Activated CD8-positive, alpha-beta memory T cell treated with anti-CD3 and anti-CD28 coated beads for 48 hours (primary cell): ENCODE data around the gene FAM117B.

Experiments
- DNase-seq, 3 experiments: peaks; one replicate each; pipeline ENCODE4 v3.0.0-alpha.2; 2020; ENCODE audit warnings: low read depth in 2 of 3, low spot score in 2 of 3

The FAM117B gene

DNA sequence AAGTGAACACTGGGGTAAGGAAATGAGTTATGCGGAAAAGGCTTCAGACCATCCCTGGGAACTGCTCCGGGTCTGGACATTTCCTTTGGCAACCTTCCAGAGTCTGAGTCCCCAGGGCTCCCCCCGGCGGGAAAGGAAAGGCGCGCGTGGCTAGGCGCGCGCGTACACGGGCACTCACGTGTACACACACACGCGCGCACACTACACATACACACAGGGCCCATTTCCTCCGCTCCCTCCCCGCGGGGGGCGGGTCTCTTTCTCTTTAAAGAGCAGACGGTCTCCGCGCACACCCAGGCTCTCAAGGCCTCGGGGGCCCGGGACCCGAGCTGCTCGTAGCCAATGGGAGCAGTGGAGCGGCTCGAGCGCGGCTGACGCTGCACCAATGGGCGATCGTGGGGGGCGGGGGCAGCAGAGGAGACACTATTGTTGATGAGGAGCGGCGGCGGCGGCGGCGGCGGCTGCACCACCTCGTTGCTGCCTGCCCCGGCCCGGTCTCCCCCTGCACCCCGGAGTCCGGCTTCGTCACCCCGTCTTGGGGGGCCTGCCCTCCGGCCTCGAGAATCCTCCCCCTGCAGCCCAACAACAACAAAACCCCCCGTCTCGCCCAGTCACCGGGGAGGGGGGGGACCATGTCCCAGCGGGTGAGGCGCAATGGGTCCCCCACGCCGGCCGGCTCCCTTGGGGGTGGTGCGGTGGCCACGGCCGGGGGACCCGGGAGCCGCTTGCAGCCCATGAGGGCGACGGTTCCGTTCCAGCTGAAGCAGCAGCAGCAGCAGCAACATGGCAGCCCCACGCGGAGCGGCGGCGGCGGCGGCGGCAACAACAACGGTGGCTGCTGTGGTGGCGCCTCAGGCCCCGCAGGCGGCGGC, at the start of gene FAM117B:
Gene FAM117B (plus strand): TSS at position 414 of the 872 bp plus-strand sequence. CDS start 219 bp downstream, at position 633.
- DNase-seq = peak; percentile 89 to 94 (median 92)

DNA sequence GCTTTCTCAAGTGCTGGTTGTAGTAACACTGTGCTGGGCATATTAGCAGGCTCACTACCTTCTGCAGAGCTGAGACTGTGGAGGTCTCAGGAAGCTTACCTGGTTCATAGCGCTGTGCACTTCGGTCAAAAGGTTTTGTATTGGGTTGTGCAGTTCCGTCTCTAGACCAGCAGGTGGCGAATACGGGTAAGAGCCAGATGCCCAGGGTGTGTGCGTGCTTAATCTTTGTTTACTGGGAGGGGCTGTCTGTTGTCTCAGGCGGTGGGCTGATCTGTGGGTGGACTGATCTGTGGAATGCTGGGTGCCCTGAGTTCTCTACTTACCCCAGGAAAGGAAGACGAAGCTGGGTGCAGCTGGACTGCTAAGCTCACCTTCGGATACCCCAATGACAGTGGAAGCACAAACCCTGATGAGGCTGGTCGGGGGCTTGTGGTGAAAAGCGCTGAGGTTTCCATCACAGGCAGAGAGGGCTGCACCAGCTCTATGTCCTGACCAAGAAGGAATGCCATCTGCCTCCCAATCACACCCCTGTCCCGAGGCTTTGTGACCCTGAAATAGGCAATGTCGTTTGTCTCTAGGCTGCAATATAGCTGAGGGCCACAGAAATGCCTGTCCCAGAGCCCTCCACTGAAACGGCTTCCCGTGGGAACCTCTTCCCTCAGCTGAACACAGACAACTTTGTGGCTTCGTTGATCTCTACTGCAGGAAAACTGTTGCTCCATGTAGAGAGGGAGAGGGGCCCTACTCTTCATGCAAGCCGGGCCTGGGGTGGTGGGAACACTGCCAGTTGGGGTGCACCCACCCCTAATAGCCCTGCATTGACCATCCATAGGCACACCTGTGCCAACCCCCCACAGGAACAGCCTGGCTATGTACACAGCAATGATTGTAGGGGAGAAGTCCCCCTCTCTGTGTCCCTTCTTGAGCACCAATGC, 45.9 kb upstream of the FAM117B start:
- DNase-seq = peak in 2 of 3 experiments; percentile 10 to 27

DNA sequence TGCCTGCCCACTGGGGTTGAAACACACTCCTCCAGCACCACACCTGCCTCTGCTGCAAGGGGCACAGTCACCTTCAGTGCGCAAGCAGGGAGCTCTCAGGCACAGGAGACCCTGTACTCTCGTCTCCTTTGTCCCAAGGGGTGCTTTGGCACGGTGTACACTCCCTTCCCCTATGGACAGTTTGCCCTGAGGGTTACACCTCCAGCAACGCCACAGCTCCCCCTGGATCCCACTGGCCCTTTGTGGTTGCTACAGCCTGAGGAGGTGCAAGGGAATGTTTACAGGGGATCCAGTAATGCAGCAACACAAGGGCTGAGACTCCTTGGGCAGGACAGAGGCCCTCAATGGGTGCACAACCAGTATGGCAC, 45.2 kb upstream of the FAM117B start:
- DNase-seq = no peak

DNA sequence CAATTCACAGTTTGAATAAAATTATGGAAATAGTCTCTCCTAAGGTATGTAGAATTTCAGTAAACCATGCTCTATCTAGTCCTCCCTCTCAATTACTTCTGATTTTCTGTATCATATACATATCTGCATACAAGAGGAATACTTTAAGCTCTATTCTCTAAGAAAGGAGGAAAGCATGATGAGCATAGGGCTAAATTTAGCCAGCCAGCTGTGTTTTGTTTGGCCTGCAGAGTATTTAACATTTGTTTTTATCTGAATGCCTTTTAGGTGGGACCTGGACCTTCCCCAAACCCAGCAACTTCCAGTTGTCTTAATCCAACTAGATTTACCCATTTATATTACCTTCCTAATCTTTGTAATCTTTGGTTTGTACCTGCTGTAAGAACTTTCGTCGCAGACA, 42.2 kb upstream of the FAM117B start:
- no peak for DNase-seq

DNA sequence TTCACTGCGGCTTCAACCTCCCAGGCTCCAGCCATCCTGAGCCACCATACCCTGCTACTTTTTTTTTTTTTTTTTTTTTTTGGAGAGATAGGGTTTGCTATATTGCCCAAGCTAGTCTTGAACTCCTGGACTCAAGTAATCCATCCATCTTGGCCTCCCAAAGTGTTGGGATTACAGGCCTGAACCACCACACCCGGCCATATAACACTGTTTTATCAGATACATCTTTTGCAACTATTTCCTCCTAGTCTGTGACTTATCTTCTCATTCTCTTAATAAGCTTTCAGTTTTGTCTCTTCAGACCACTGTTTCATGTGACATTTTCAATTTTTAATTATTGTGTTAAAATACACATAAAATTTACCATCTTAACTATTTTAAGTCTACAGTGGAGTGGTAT, 35.7 kb upstream of the FAM117B start:
- no peak for DNase-seq

DNA sequence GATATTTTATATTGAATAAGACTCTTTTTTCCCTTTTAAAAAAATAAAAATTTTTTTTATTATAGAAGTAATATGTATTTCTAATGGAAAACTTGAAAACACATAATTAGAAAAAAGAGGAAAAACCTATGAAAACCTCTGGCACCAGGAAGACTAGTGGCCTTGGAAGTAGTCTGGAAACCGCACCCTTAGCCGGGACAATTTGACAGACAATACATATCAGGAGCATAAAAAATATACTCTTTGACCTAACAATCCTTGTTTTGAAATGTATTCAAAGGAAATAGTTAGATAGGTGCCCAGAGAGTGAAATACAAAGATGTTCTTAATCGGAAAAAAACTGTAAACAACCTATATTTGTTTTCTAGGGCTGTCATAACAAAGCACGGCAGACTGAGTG, 34.9 kb upstream of the FAM117B start:
- no peak for DNase-seq

DNA sequence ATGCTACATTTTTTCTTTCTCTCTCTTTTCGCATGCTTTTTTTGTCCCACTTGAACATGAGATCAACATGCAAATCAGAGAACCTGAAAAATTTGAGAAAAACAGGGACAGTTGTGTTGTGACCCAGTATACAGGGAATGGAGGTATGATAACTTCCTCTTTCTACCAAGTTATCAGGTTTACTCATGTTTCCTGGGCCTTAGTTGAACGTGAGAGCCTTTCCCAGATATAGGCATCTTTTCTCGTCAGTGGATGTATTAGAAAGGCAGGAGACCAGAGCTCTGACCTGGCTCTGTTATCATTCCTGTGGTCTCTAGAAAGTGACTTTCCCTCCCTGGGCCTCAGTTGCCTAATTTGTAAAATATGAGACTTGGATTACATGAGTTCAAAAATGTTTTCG, 30.1 kb upstream of the FAM117B start:
- DNase-seq = no peak

DNA sequence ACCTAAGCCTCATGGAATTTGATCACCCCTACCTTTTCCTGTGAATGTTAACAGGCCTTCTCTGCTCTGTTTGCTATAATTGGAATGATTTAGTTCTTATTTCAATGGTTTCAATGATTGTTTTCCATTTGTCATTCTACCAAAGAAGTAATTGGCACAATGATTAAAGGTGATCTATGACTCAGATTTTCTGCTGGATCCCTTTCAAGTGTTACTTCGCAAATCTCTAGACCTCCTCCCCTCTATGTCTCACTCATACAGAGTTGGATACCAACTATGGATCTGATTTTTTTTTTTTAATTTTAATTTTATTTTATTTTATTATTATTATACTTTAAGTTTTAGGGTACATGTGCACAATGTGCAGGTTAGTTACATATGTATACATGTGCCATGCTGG, 29.6 kb upstream of the FAM117B start:
- no peak for DNase-seq

DNA sequence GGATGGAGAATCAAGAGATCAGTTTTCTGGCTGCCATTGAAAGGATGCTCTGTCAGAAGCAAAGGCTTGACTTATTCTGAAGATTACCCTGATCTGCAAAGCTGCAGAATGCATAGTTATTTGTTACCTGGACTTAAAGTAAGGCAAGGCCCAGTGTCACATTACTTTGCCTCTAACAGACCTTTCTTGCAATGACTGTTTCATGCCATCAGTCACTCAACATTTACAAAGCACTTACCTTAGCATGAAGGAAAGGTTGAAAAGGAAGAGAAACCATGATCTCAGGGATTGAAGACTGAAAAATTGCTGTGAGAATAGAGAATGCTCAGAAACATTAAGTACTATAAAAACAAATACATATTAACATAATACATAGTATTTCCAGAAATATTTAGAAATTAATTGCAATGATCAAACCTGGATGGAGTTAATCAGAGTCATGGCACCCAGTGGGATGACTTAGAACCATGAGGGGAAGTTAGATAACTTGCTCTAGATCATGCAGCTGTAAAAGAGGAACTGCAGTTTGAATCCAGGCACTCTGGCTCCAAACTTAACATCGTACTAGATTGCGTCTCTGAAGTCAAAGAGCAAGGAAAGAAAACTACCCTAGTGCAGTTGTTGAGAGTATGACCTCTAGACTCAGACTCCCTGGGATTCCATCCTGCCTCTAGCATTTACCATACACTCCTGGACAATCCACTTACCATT, 26.5 kb upstream of the FAM117B start:
- DNase-seq = no peak

DNA sequence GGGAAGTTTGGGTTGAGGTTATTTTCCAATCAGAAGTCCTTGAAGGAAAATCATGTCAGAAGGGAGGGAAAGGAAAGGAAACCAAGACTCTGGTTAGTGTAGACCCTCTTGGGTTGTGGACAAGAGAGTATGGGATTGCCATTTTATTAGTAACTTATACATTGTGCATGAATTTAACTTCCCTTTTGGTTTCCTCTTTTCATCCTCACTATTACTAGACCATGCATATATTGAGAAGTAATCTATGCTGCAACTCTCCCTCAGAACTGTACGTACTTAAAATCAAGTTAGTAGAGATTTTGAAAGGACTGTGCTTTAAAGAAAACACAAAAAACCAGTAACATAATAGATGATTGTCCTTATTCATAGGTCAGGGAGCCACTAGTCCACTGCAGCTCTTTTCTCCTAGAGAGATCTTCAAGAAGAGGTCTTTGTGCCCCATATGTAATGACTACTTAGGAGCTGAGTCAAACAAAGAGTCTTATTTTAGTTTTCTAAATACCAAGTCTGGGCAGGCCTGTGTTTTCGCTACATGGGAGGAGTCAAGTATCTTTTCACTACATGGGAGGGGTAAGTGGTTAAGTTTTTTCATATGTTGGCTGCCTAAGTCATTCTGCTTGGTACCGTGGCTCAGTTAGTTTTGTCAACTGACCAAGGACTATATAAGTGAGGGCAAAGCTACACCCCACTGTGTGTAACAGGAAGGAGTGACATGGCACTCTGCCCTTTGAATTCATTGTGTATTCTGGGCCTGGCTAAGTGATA, 25.2 kb upstream of the FAM117B start:
- no peak for DNase-seq

DNA sequence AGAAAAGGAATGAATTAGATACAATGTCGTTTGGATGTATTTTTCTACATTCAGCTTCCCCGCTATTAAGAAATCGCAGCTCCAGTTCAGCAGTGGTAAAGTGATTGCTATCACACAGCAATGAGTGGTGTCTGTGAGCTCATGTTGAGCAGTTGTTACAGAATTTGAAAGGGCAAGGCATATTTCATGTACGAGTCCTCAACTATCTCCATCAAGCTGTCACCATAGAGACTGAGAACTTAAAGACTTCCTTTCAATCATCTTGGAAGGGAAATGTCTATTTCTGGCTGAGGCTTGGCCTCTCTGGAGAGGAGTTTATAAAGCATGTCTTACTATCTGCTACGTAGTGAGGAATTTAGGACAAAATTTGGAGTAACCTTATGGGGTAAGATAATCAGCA, 24.4 kb upstream of the FAM117B start:
- DNase-seq = no peak

DNA sequence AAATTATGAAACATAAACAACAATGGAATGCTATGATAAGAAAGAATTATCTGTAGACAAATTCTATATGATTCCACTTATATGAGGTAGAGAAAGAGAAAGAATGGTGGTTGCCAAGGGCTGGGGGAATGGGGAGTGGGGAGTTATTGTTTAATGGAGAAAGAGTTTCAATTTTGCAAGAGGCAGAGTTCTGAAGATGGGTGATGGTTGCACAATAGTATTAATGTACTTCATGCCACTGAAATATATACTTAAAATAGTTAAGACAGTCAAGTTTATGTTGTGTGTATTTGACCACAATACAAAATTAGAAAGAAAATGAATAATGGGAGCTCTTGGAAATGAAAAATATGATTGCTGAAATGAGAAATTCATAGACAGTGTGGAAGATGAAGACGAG, 22.6 kb upstream of the FAM117B start:
- DNase-seq = no peak

DNA sequence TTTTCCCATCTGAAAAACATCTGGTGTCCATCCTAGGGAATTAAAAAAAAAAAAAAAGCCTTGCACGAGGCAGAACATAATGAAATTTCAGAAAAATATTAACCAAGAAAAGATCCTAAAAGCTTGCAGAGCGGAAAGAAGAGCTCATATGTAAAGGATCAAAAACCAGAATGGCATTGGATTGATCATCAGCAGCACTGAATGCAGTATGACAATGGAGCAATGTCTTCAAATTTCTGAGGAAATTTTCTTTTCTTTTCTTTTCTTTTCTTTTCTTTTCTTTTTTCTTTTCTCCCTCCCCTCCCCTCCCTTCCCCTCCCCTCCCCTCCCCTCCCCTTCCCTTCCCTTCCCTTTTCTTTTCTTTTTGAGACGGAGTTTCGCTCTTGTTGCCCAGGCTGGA, 21.3 kb upstream of the FAM117B start:
- DNase-seq = no peak

DNA sequence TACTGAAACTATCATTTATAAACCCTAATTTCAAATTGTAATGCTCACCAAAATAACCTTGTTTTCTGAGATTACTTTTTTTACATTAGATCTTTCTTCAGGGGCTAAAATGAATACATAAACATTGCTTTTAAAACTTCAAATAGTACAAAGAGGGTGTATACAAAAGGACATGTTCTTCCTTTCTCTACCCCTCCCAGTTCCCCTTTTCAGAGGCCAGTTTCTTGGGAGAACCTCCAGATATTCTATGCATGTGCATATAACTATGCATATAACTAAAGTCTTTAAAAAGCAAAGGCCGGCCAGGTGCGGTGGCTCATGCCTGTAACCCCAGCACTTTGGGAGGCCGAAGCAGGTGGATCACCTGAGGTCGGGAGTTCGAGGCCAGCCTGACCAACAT, 10.6 kb upstream of the FAM117B start:
- no peak for DNase-seq

DNA sequence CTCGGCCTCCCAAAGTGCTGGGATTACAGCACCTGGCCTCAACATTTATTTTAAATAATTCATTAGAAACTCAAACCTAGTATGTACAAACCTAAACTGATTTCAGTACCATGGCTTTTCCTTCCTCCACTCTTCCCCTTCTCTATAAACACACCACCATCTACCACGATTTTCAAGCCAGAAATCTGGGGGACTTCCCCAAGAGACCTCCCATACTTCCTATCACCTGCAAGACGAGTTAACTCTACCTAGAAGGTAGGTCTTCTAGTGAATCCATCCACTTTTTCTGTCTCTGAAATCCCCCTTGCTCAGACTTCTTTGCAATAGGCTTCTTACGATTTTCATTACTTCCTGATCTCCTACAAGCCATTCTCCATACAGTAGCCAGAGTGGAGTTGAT, 7.7 kb upstream of the FAM117B start:
- no peak for DNase-seq

DNA sequence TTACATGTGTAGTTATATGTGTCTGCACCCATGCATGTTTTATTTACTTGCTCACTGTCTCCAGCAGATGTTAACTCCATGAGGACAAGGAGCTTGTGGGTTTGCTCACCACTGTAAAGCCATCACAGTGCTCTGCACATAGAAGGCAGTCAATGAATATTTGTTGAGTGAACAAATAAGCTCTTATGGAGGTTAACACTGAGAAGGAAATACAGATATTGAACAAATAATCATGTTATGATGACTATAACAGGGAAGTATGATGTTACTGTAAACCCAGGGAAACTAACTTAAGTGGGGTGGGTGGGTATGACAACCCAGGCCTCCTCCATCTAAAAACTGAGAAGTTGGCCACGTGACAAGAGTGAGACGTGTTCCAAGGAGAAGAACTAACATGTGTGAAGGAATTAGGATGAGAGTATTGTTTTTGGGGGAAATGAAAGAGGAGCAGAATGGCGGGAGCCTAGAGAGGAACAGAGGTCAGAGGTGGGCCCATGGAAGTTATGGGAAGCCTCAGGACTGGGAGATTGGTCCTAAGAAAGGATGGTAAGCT, 6.0 kb upstream of the FAM117B start:
- no peak for DNase-seq

DNA sequence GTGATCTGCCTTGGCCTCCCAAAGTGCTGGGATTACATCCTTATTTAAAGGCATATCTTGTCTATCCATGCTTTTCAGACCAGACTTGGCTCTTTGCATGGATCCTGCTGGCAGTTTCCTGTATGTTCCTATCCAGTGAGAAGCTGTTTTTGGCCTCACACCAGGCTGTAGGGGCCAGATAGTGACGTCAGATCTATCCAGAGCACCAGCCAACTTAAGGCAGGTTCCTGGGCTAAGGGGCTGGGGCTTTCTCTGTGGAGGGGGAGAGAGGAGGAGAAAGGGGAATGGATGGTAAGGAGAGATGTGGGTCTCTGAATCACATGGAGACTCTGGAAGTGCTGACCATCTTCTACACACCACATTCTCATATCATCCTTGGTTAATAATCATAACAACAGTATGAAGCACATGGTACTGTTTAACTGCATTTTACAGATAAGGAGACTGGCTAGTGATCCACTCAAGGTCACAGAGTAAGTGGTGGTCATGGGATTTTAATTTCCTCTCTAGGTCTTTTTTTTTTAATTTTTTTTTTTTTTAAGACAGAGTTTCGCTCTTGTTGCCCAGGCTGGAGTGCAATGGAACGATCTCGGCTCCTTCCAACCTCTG, 2.0 kb upstream of the FAM117B start:
- DNase-seq = no peak

DNA sequence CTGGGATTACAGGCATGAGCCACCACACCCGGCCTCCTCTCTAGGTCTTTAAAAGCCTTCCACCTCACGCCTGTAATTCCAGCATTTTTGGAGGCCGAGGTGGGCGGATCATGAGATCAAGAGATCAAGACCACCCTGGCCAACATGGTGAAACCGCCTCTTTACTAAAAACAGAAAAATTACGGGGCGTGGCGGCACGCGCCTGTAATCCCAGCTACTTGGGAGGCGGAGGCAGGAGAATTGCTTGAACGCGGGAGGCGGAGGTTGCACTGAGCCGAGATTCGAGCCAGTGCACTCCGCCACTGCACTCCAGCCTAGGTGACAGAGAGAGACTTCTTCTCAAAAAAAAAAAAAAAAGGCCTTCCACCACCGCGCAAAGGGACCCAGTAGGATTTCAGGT, 1.3 kb upstream of the FAM117B start:
- no peak for DNase-seq

DNA sequence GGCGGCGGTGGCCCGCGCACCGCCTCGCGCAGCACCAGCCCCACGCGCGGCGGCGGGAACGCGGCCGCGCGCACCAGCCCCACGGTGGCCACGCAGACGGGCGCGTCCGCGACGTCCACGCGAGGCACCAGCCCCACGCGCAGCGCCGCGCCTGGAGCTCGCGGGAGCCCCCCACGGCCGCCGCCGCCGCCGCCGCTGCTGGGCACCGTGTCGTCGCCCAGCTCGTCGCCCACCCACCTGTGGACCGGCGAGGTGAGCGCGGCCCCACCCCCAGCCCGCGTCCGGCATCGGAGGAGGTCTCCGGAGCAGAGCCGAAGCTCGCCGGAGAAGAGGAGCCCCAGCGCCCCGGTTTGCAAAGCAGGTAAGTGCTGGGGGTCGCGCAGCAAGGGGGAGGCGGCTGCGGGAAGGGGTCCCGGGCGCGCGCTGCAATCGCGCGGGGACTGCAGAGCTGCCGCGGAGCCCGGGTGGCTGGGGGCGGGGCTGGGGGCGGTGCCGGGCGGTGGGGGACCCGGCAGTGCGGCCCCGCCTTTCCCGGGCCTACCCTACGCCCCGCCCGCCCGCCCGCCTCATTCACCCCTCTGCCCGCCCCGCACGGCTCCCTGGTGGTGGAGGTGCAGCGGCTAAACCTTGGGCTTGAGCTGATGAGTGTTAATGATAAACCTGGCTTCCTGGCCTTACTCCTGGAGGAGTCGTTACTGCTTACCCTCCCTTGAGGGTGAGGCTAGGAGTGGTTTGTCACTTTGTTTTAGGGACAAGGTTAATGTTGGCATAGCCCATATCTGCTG, 851 bp downstream of the FAM117B start:
- DNase-seq = peak; percentile 52 to 74 (median 62)
